SK-N-SH (cell line): Measurements from ENCODE around the gene NCAM1. TPM values are rescaled to one million over a fixed set of nuclear protein-coding genes. Genes with fewer than 3 reads are reported as not detected.

ENCODE experiments used
- CTCF ChIA-PET: fragments of 300-600, 350-600 bp; formaldehyde crosslinking; extraction: SDS; loops from one replicate; lab custom pipeline; 2021; lab: Yijun Ruan, JAX
- POLR2A ChIA-PET: fragments of 350-600 bp; sonication (Branson Sonifier 250); formaldehyde crosslinking; extraction: SDS; loops from one replicate; lab custom pipeline; 2020; ENCODE audit warnings: antibody characterized with exemption, inconsistent platforms; lab: Yijun Ruan, JAX
- DNase-seq: peaks from one replicate; pipeline ENCODE4 v3.0.0; 2012
- H2AFZ ChIP-seq: fragments of 200-600 bp; sonication (generic); 2 replicates; pipeline ENCODE4 v1.8.1; 2016; ENCODE audit warnings: antibody characterized with exemption, mild to moderate bottlenecking, low read depth
- H3F3A ChIP-seq: fragments of 200-600 bp; sonication (generic); replicated peaks from 2 replicates; pipeline ENCODE3; 2016; ENCODE audit warnings: antibody characterized with exemption, mild to moderate bottlenecking; ENCODE audit not compliant: insufficient read depth
- H3K27ac ChIP-seq, 2 experiments: fragments of 200-500 bp in 1 of 2; fragments of 200-600 bp in 1 of 2; sonication (Bioruptor generic) in 1 of 2; sonication (generic), shearing (Covaris generic) in 1 of 2; 2 replicates each; pipeline versions ENCODE4 v1.5.1 to v1.6.1; 2014 to 2016; ENCODE audit warnings: low read depth in 2 of 2, inconsistent platforms in 1 of 2, low read length in 1 of 2, mild to moderate bottlenecking in 1 of 2, mixed read lengths in 1 of 2
- H3K27me3 ChIP-seq: fragments of 200-600 bp; sonication (generic), shearing (Covaris generic); 2 replicates; pipeline ENCODE4 v1.6.1; 2016; ENCODE audit warnings: mixed run types; ENCODE audit not compliant: insufficient read depth
- H3K36me3 ChIP-seq, 2 experiments: fragments of 200-500 bp in 1 of 2; fragments of 200-600 bp in 1 of 2; sonication (Bioruptor generic) in 1 of 2; sonication (generic) in 1 of 2; replicated peaks in 1 of 2; 2 replicates each; pipeline versions ENCODE3 to v1.5.1; 2014 to 2016; ENCODE audit warnings: low read length in 1 of 2, mild to moderate bottlenecking in 1 of 2; ENCODE audit not compliant: insufficient read depth in 2 of 2, control insufficient read depth in 1 of 2
- H3K4me1 ChIP-seq, 2 experiments: fragments of 200-500 bp in 1 of 2; fragments of 200-600 bp in 1 of 2; sonication (Bioruptor generic) in 1 of 2; sonication (generic), shearing (Covaris generic) in 1 of 2; 2 replicates each; pipeline versions ENCODE4 v1.5.1 to v1.6.1; 2014 to 2016; ENCODE audit warnings: low read depth in 1 of 2, low read length in 1 of 2, mixed run types in 1 of 2; ENCODE audit not compliant: insufficient read depth in 2 of 2, control insufficient read depth in 1 of 2
- H3K4me2 ChIP-seq: fragments of 200-600 bp; sonication (generic), shearing (Covaris generic); 2 replicates; pipeline ENCODE4 v1.6.1; 2017; ENCODE audit warnings: mixed run types
- H3K4me3 ChIP-seq, 2 experiments: fragments of 200-500 bp in 1 of 2; fragments of 200-600 bp in 1 of 2; sonication (Bioruptor generic) in 1 of 2; sonication (generic), shearing (Covaris generic) in 1 of 2; 2 replicates each; pipeline versions ENCODE4 v1.5.1 to v1.8.1; 2014 to 2016; ENCODE audit warnings: low read depth in 2 of 2, inconsistent platforms in 1 of 2, low read length in 1 of 2, mild to moderate bottlenecking in 1 of 2, mixed read lengths in 1 of 2, moderate library complexity in 1 of 2
- H3K79me2 ChIP-seq: fragments of 200-600 bp; sonication (generic); 2 replicates; pipeline ENCODE4 v1.8.1; 2017; ENCODE audit warnings: mild to moderate bottlenecking; ENCODE audit not compliant: insufficient read depth
- H3K9ac ChIP-seq: fragments of 200-600 bp; sonication (generic); 2 replicates; pipeline ENCODE4 v1.6.1; 2017; ENCODE audit warnings: mixed run types
- H3K9me2 ChIP-seq: fragments of 200-600 bp; sonication (generic); 2 replicates; pipeline ENCODE4 v1.6.1; 2017; ENCODE audit warnings: mixed run types
- H3K9me3 ChIP-seq: fragments of 200-600 bp; sonication (generic); 2 replicates; pipeline ENCODE4 v1.6.1; 2017; ENCODE audit warnings: mixed run types, mild to moderate bottlenecking, moderate library complexity
- H4K20me1 ChIP-seq: fragments of 200-600 bp; sonication (generic); 2 replicates; pipeline ENCODE4 v1.6.1; 2017; ENCODE audit warnings: mild to moderate bottlenecking, mixed run types; ENCODE audit not compliant: insufficient read depth
- CHD2 ChIP-seq: fragments of 150-350 bp; IDR thresholded peaks from 2 replicates; pipeline ENCODE4 v1.6.1; 2018; ENCODE audit warnings: low read length; ENCODE audit not compliant: partially characterized antibody
- ELF1 ChIP-seq: IDR thresholded peaks from 2 replicates; pipeline ENCODE4 v1.4.0; 2012
- EP300 ChIP-seq, 2 experiments: IDR thresholded peaks; 2 replicates each; pipeline versions ENCODE4 v1.4.0 to v1.6.1; 2012; ENCODE audit warnings: borderline replicate concordance in 1 of 2, low read depth in 1 of 2, low read length in 1 of 2
- EZH2phosphoT487 ChIP-seq: fragments of 200-600 bp; sonication (generic); IDR thresholded peaks from 2 replicates; pipeline ENCODE4 v1.6.1; 2017; ENCODE audit warnings: low read depth, mixed run types, mild to moderate bottlenecking, antibody characterized with exemption, moderate library complexity, borderline replicate concordance
- FOSL2 ChIP-seq: IDR thresholded peaks from 2 replicates; pipeline ENCODE4 v1.4.0; 2012; ENCODE audit warnings: low read depth, mild to moderate bottlenecking, moderate library complexity, borderline replicate concordance
- FOXJ3 ChIP-seq: sonication (generic); formaldehyde crosslinking; IDR thresholded peaks from 2 replicates; pipeline ENCODE4 v1.5.1; 2020; ENCODE audit warnings: mild to moderate bottlenecking, missing genetic modification reagents
- FOXM1 ChIP-seq: IDR thresholded peaks from 2 replicates; pipeline ENCODE4 v1.4.0; 2012; ENCODE audit warnings: low read depth, mild to moderate bottlenecking
- GABPA ChIP-seq: IDR thresholded peaks from 2 replicates; pipeline ENCODE4 v1.4.0; 2012; ENCODE audit warnings: low read depth, mild to moderate bottlenecking
- GATA2 ChIP-seq: sonication (generic); formaldehyde crosslinking; IDR thresholded peaks from 2 replicates; pipeline ENCODE4 v1.5.0; 2020; ENCODE audit warnings: mild to moderate bottlenecking, missing genetic modification reagents
- NFIC ChIP-seq: IDR thresholded peaks from 2 replicates; pipeline ENCODE4 v1.4.0; 2012; ENCODE audit warnings: borderline replicate concordance
- NRF1 ChIP-seq: IDR thresholded peaks from 2 replicates; pipeline ENCODE4 v1.6.1; 2012; ENCODE audit warnings: low read depth, mild to moderate bottlenecking, low read length
- PBX3 ChIP-seq: IDR thresholded peaks from 2 replicates; pipeline ENCODE4; 2012
- RCOR1 ChIP-seq: fragments of 150-350 bp; IDR thresholded peaks from 2 replicates; pipeline ENCODE4 v1.6.1; 2017; ENCODE audit warnings: antibody characterized with exemption, low read length
- RXRA ChIP-seq: IDR thresholded peaks from 2 replicates; pipeline ENCODE4 v1.4.0; 2012; ENCODE audit warnings: low read depth, mild to moderate bottlenecking, borderline replicate concordance
- SIN3A ChIP-seq: IDR thresholded peaks from 2 replicates; pipeline ENCODE4 v1.6.1; 2012; ENCODE audit warnings: low read depth, mild to moderate bottlenecking, low read length, moderate library complexity, borderline replicate concordance
- SMC3 ChIP-seq: IDR thresholded peaks from 2 replicates; pipeline ENCODE4 v1.6.1; 2012; ENCODE audit warnings: low read depth, low read length, improper control_type of control experiment
- TAF1 ChIP-seq: IDR thresholded peaks from 2 replicates; pipeline ENCODE4 v1.6.1; 2012; ENCODE audit warnings: low read depth, mild to moderate bottlenecking, low read length, moderate library complexity, borderline replicate concordance
- TEAD4 ChIP-seq: IDR thresholded peaks from 2 replicates; pipeline ENCODE4 v1.4.0; 2012; ENCODE audit warnings: mild to moderate bottlenecking, borderline replicate concordance; ENCODE audit not compliant: insufficient read depth
- USF2 ChIP-seq: fragments of 150-350 bp; IDR thresholded peaks from 2 replicates; pipeline ENCODE4 v1.6.1; 2017; ENCODE audit warnings: antibody characterized with exemption, low read length, low read depth, borderline replicate concordance
- YY1 ChIP-seq: IDR thresholded peaks from 2 replicates; pipeline ENCODE4 v1.4.0; 2012; ENCODE audit warnings: low read depth, mild to moderate bottlenecking
- WGBS: methylation state at CpG from one replicate; pipeline ENCODE4 v1.1.6; 2017; ENCODE audit warnings: low lambda C conversion rate; 5-methylcytosine and 5-hydroxymethylcytosine counted together
- polyA plus RNA-seq, 3 experiments: library from polyadenylated mRNA; depleted of rRNA; stranded (reverse); fragments of >200 nt; gene quantifications; 2 replicates each; pipeline ENCODE4 v1.2.3, GENCODE V29; 2012

NCAM1 gene
- polyA plus RNA-seq, 1 of the 3 experiments (the other 2 are of a cell fraction) = 19.4 TPM

GRCh38 chr11:113142508-113142907, 181.3 kb downstream of the NCAM1 start:
- Histone ChIP-seq H3K9me3 (no peaks in the 10 kb centered on the region), H3F3A (no peaks in the 10 kb centered on the region), H3K4me1 (peaks cover 0 to 49% of the 10 kb centered on the region in 2 experiments; a peak in 2 of 4 replicates), H3K27ac (peak overlapping the region in 1 of 2 experiments; percentile 95; a peak in 2 of 4 replicates), H3K9ac (no peak overlapping the region), H4K20me1 (no peaks in the 10 kb centered on the region), H3K36me3 (no peaks in the 10 kb centered on the region), H3K27me3 (no peaks in the 10 kb centered on the region), H3K4me3 (no peak overlapping the region), H3K79me2 (no peaks in the 10 kb centered on the region), H3K4me2 (no peak overlapping the region), H3K9me2 (no peaks in the 10 kb centered on the region), H2AFZ (no peak overlapping the region)
- ChIA-PET CTCF (interaction anchor here (1.1 to 3.8 kb wide), 5 partner anchors 40 to 587 kb away, joined by 3 to 17 read pairs (median 4); no protein-coding TSS in a partner anchor), POLR2A (no interaction called here)
- TF ChIP-seq EZH2phosphoT487 = no peak
- no peak for TF ChIP-seq PBX3
- no peak for TF ChIP-seq FOXJ3 (CRISPR knock-in tag)
- 81% methylated on average over 6 of the region's 6 CpGs for WGBS
- no peak for DNase-seq

GRCh38 chr11:113147249-113147648, 186.0 kb downstream of the NCAM1 start:
- Histone ChIP-seq H3K9me3 (no peaks in the 10 kb centered on the region), H3K4me3 (no peak overlapping the region), H3F3A (no peaks in the 10 kb centered on the region), H3K4me2 (no peak overlapping the region), H3K36me3 (no peaks in the 10 kb centered on the region), H3K4me1 (peaks cover 0 to 17% of the 10 kb centered on the region in 2 experiments; a peak in 2 of 4 replicates), H4K20me1 (no peaks in the 10 kb centered on the region), H3K9ac (no peak overlapping the region), H3K9me2 (no peaks in the 10 kb centered on the region), H3K27me3 (no peaks in the 10 kb centered on the region), H3K79me2 (no peaks in the 10 kb centered on the region), H3K27ac (peak overlapping the region in 1 of 2 experiments; percentile 78; a peak in 2 of 4 replicates), H2AFZ (no peak overlapping the region)
- no peak for DNase-seq
- TF ChIP-seq SIN3A (no peak), YY1 (no peak), RCOR1 (no peak), PBX3 (no peak), EZH2phosphoT487 (no peak), RXRA (no peak), USF2 (no peak), CHD2 (no peak), NRF1 (no peak), EP300 (IDR thresholded peaks at IDR 0.05; ENCODE audit: borderline replicate concordance in 1 of 2, low read depth in 1 of 2, low read length in 1 of 2) (no peak), FOSL2 (no peak), GABPA (no peak), SMC3 (no peak), FOXM1 (no peak), GATA2 (CRISPR knock-in tag) (no peak), ELF1 (no peak), TAF1 (no peak), NFIC (no peak), TEAD4 (no peak)
- ChIA-PET POLR2A (interaction anchor here (1.3 kb wide), 1 partner anchor 11 kb away, joined by 3 read pairs; no protein-coding TSS in a partner anchor), CTCF (interaction anchor here (1.0 to 2.9 kb wide), 4 partner anchors 12 to 143 kb away, joined by 3 to 14 read pairs (median 8); no protein-coding TSS in a partner anchor)
- 80% methylated on average over 8 of the region's 8 CpGs for WGBS
